ENCODE measurements around the gene APOL1. TPM values are rescaled to one million over a fixed set of nuclear protein-coding genes. Genes with fewer than 3 reads are reported as not detected.

Gene APOL1
- total and polyA plus RNA-seq, 2 donors (not counting 3 experiments of a cell fraction or from before 2014, with no cell fraction given) = 8.2 to 14.1 TPM

GRCh38 chr22:36296690-36297089 lies 43.8 kb downstream of the APOL1 start:
- BruUV-seq (replicated peaks) = no TSS peak
- POLR2A ChIA-PET = no interaction called here
- CTCF ChIA-PET = interaction anchor here (1.4 kb wide), 1 partner anchor 190 kb away, joined by 4 read pairs; no protein-coding TSS in a partner anchor

DNA sequence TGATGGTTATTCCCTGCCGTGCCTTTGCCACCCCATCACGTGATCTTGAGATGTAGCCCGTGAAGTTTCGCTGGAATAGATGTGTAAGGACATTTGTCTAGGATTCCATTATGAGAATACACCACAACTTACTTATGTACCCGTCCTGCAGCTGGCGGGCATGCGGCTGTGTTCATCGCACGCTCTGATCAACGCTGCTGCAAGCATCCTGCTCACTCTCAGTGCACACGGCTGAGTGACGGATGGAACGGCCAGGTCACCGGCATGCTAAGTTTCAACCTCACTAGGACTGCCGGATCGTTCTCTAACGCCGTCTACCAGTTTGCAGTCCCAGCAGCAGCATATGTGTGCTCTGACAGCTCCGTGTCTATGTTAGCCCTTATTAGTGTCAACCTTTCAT lies 44.6 kb downstream of the APOL1 start:
- H3K4me3 ChIP-seq (replicated peaks in 1 of 3; ENCODE audit: insufficient read depth in 1 of 3, low read depth in 1 of 3, low read length in 3 of 3) = no peak overlapping the region
- H3K9ac ChIP-seq (replicated peaks; ENCODE audit: extremely low read depth, insufficient read depth, low read length) = no peak overlapping the region
- POLR2A ChIA-PET = no interaction called here
- H3K27me3 ChIP-seq (ENCODE audit: control insufficient read depth in 2 of 2, insufficient read depth in 2 of 2, low read length in 2 of 2) = no peaks in the 10 kb centered on the region
- DNase-seq (ENCODE audit: low read depth, low spot score) = no peak
- no peaks in the 10 kb centered on the region for H3K9me1 ChIP-seq (replicated peaks; ENCODE audit: control insufficient read depth, extremely low read depth, insufficient read depth, low read length)
- no peak for FAIRE-seq
- CTCF ChIA-PET = interaction anchor here (4.9 kb wide), 1 partner anchor 189 kb away, joined by 38 read pairs; no protein-coding TSS in a partner anchor
- dilution Hi-C loops (cut with MboI; ENCODE audit: extremely low pct_ligation_motif_present, low sequenced_read_pairs) = no loop called here
- no peak overlapping the region for H3K4me2 ChIP-seq (ENCODE audit: insufficient read depth, low read length)
- H3K4me1 ChIP-seq (ENCODE audit: control insufficient read depth, extremely low read depth, insufficient read depth, low read length) = no peaks in the 10 kb centered on the region
- H2AFZ ChIP-seq (ENCODE audit: low read depth, low read length) = no peak overlapping the region
- peaks cover 65% of the 10 kb centered on the region for H3K79me2 ChIP-seq (ENCODE audit: control insufficient read depth, insufficient read depth, low read length)
- H3K36me3 ChIP-seq (ENCODE audit: control insufficient read depth in 2 of 2, extremely low read depth in 1 of 2, insufficient read depth in 2 of 2, low read length in 2 of 2) = peaks cover 90 to 91% of the 10 kb centered on the region in 2 experiments
- no TSS peak for BruUV-seq (replicated peaks)
- H3K27ac ChIP-seq (ENCODE audit: insufficient read depth, low read depth, low read length) = no peak overlapping the region
- H4K20me1 ChIP-seq (replicated peaks; ENCODE audit: control insufficient read depth, extremely low read depth, insufficient read depth, low read length) = no peaks in the 10 kb centered on the region
- TF ChIP-seq JUN (IDR thresholded peaks at IDR 0.05; ENCODE audit: borderline replicate concordance, insufficient read depth, insufficient read length, low read depth) (no peak), GATA2 (IDR thresholded peaks at IDR 0.05; ENCODE audit: insufficient read depth, insufficient read length, low read depth, low read length) (no peak), FOS (IDR thresholded peaks at IDR 0.05; ENCODE audit: borderline replicate concordance, insufficient read depth, low read length) (no peak), MAX (IDR thresholded peaks at IDR 0.05; ENCODE audit: insufficient read depth, insufficient read length) (no peak), EZH2 (IDR thresholded peaks at IDR 0.05; ENCODE audit: borderline replicate concordance, low read depth, low read length, severe bottlenecking) (no peak), POLR2A (IDR thresholded peaks at IDR 0.05; ENCODE audit: low read depth, low read length) (no peak), MYC (IDR thresholded peaks at IDR 0.05; ENCODE audit: low read depth, low read length) (no peak), POLR2AphosphoS5 (IDR thresholded peaks at IDR 0.05; ENCODE audit: insufficient read depth, low read depth, low read length) (no peak), CTCF (IDR thresholded peaks at IDR 0.05; ENCODE audit: extremely low read depth in 1 of 2, insufficient read depth in 1 of 2, low read depth in 1 of 2, low read length in 2 of 2) (no peak)
- H3K9me3 ChIP-seq (replicated peaks; ENCODE audit: control insufficient read depth, insufficient read depth, low read length) = no peaks in the 10 kb centered on the region
- intact Hi-C loops (cut with micrococcal nuclease) = no loop called here

More at GRCh38 chr22:36296690-36297089, 43.8 kb downstream of the APOL1 start:
- peaks cover 86 to 95% of the 10 kb centered on the region in 2 experiments for H3K36me3 ChIP-seq (ENCODE audit: control insufficient read depth in 2 of 2, extremely low read depth in 1 of 2, insufficient read depth in 2 of 2, low read length in 2 of 2)
- FAIRE-seq (no peak), DNase-seq (ENCODE audit: low read depth, low spot score) (no peak)
- no peak overlapping the region for H3K27ac ChIP-seq (ENCODE audit: insufficient read depth, low read depth, low read length)
- H2AFZ ChIP-seq (ENCODE audit: low read depth, low read length) = no peak overlapping the region
- peaks cover 60% of the 10 kb centered on the region for H3K79me2 ChIP-seq (ENCODE audit: control insufficient read depth, insufficient read depth, low read length)
- intact Hi-C loops (cut with micrococcal nuclease) (no loop called here), dilution Hi-C loops (cut with MboI; ENCODE audit: extremely low pct_ligation_motif_present, low sequenced_read_pairs) (no loop called here)
- H3K9ac ChIP-seq (replicated peaks; ENCODE audit: extremely low read depth, insufficient read depth, low read length) = no peak overlapping the region
- no peak overlapping the region for H3K4me2 ChIP-seq (ENCODE audit: insufficient read depth, low read length)
- no peaks in the 10 kb centered on the region for H4K20me1 ChIP-seq (replicated peaks; ENCODE audit: control insufficient read depth, extremely low read depth, insufficient read depth, low read length)
- no peaks in the 10 kb centered on the region for H3K4me1 ChIP-seq (ENCODE audit: control insufficient read depth, extremely low read depth, insufficient read depth, low read length)
- H3K9me1 ChIP-seq (replicated peaks; ENCODE audit: control insufficient read depth, extremely low read depth, insufficient read depth, low read length) = no peaks in the 10 kb centered on the region
- TF ChIP-seq GATA2 (IDR thresholded peaks at IDR 0.05; ENCODE audit: insufficient read depth, insufficient read length, low read depth, low read length) (no peak), POLR2AphosphoS5 (IDR thresholded peaks at IDR 0.05; ENCODE audit: insufficient read depth, low read depth, low read length) (no peak)
- no peak overlapping the region for H3K4me3 ChIP-seq (replicated peaks in 1 of 3; ENCODE audit: insufficient read depth in 1 of 3, low read depth in 1 of 3, low read length in 3 of 3)
- no peaks in the 10 kb centered on the region for H3K27me3 ChIP-seq (ENCODE audit: control insufficient read depth in 2 of 2, insufficient read depth in 2 of 2, low read length in 2 of 2)
- H3K9me3 ChIP-seq (replicated peaks; ENCODE audit: control insufficient read depth, insufficient read depth, low read length) = no peaks in the 10 kb centered on the region
